ENCODE results near the gene CSNK2A1. TPM values are rescaled to one million over a fixed set of nuclear protein-coding genes. Genes with fewer than 3 reads are reported as not detected.

Gene CSNK2A1
- total and polyA plus RNA-seq, 4 donors: 17.0 to 60.3 (median 39.7) TPM

- H3K4me1 ChIP-seq (ENCODE audit: control insufficient read depth in 4 of 4, insufficient read depth in 4 of 4, low read length in 3 of 4): peaks cover 4 to 7% (median 6%) of the 10 kb centered on the region in 4 donors
These were observed 27.9 kb downstream of the CSNK2A1 start for GRCh38 chr20:515696-516095.

GRCh38 chr20:513429-513828, 30.2 kb downstream of the CSNK2A1 start:
- peaks cover 11 to 26% (median 21%) of the 10 kb centered on the region in 4 donors for H3K4me1 ChIP-seq (ENCODE audit: control insufficient read depth in 4 of 4, insufficient read depth in 4 of 4, low read length in 3 of 4)
- no peaks in the 10 kb centered on the region for H3K27me3 ChIP-seq (ENCODE audit: control insufficient read depth in 4 of 4, insufficient read depth in 4 of 4, low read length in 3 of 4)

More at GRCh38 chr20:515696-516095, 27.9 kb downstream of the CSNK2A1 start:
- no peak overlapping the region for H3K9ac ChIP-seq (ENCODE audit: low read depth in 1 of 2, low read length in 2 of 2)
- H3K36me3 ChIP-seq (ENCODE audit: control insufficient read depth in 4 of 4, insufficient read depth in 3 of 4, low read depth in 1 of 4, low read length in 3 of 4): peaks cover 0 to 1% (median 0%) of the 10 kb centered on the region in 4 donors
- H3K27me3 ChIP-seq (ENCODE audit: control insufficient read depth in 4 of 4, insufficient read depth in 4 of 4, low read length in 3 of 4): no peaks in the 10 kb centered on the region
- H3K4me3 ChIP-seq (ENCODE audit: low read depth in 1 of 3, low read length in 3 of 3): no peak overlapping the region
- no peak overlapping the region for H3K27ac ChIP-seq (ENCODE audit: low read depth in 1 of 2, low read length in 2 of 2)
- 95% methylated on average over 3 of the region's 3 CpGs for WGBS
- no peak for DNase-seq (ENCODE audit: low spot score)
- H3K9me3 ChIP-seq (ENCODE audit: control insufficient read depth in 4 of 4, low read length in 3 of 4): no peaks in the 10 kb centered on the region
- TF ChIP-seq, protein P1, sequence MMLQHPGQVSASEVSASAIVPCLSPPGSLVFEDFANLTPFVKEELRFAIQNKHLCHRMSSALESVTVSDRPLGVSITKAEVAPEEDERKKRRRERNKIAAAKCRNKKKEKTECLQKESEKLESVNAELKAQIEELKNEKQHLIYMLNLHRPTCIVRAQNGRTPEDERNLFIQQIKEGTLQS (IDR thresholded peaks at IDR 0.05): no peak
- TF ChIP-seq, protein P2, sequence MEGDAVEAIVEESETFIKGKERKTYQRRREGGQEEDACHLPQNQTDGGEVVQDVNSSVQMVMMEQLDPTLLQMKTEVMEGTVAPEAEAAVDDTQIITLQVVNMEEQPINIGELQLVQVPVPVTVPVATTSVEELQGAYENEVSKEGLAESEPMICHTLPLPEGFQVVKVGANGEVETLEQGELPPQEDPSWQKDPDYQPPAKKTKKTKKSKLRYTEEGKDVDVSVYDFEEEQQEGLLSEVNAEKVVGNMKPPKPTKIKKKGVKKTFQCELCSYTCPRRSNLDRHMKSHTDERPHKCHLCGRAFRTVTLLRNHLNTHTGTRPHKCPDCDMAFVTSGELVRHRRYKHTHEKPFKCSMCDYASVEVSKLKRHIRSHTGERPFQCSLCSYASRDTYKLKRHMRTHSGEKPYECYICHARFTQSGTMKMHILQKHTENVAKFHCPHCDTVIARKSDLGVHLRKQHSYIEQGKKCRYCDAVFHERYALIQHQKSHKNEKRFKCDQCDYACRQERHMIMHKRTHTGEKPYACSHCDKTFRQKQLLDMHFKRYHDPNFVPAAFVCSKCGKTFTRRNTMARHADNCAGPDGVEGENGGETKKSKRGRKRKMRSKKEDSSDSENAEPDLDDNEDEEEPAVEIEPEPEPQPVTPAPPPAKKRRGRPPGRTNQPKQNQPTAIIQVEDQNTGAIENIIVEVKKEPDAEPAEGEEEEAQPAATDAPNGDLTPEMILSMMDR (IDR thresholded peaks at IDR 0.05; ENCODE audit: low read depth, low read length, missing input control): no peak
- TF ChIP-seq ZBTB33 (IDR thresholded peaks at IDR 0.05) (no peak), RAD21 (IDR thresholded peaks at IDR 0.05) (no peak)
- TF ChIP-seq, protein P3, sequence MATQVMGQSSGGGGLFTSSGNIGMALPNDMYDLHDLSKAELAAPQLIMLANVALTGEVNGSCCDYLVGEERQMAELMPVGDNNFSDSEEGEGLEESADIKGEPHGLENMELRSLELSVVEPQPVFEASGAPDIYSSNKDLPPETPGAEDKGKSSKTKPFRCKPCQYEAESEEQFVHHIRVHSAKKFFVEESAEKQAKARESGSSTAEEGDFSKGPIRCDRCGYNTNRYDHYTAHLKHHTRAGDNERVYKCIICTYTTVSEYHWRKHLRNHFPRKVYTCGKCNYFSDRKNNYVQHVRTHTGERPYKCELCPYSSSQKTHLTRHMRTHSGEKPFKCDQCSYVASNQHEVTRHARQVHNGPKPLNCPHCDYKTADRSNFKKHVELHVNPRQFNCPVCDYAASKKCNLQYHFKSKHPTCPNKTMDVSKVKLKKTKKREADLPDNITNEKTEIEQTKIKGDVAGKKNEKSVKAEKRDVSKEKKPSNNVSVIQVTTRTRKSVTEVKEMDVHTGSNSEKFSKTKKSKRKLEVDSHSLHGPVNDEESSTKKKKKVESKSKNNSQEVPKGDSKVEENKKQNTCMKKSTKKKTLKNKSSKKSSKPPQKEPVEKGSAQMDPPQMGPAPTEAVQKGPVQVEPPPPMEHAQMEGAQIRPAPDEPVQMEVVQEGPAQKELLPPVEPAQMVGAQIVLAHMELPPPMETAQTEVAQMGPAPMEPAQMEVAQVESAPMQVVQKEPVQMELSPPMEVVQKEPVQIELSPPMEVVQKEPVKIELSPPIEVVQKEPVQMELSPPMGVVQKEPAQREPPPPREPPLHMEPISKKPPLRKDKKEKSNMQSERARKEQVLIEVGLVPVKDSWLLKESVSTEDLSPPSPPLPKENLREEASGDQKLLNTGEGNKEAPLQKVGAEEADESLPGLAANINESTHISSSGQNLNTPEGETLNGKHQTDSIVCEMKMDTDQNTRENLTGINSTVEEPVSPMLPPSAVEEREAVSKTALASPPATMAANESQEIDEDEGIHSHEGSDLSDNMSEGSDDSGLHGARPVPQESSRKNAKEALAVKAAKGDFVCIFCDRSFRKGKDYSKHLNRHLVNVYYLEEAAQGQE (IDR thresholded peaks at IDR 0.05): no peak
- TF ChIP-seq, protein P4, sequence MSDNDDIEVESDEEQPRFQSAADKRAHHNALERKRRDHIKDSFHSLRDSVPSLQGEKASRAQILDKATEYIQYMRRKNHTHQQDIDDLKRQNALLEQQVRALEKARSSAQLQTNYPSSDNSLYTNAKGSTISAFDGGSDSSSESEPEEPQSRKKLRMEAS (IDR thresholded peaks at IDR 0.05): no peak

More at GRCh38 chr20:513429-513828, 30.2 kb downstream of the CSNK2A1 start:
- Histone ChIP-seq H3K27ac (ENCODE audit: low read depth in 1 of 2, low read length in 2 of 2) (no peak overlapping the region), H3K36me3 (ENCODE audit: control insufficient read depth in 4 of 4, insufficient read depth in 3 of 4, low read depth in 1 of 4, low read length in 3 of 4) (peaks cover 0 to 1% (median 0%) of the 10 kb centered on the region in 4 donors), H3K9me3 (ENCODE audit: control insufficient read depth in 4 of 4, low read length in 3 of 4) (no peaks in the 10 kb centered on the region), H3K4me3 (ENCODE audit: low read depth in 1 of 3, low read length in 3 of 3) (no peak overlapping the region), H3K9ac (ENCODE audit: low read depth in 1 of 2, low read length in 2 of 2) (no peak overlapping the region)
- TF ChIP-seq YY1 (IDR thresholded peaks at IDR 0.05) (no peak), RXRA (IDR thresholded peaks at IDR 0.05) (no peak), EGR1 (IDR thresholded peaks at IDR 0.05; ENCODE audit: low read depth in 2 of 2) (no peak), HNF4G (IDR thresholded peaks at IDR 0.05) (no peak), FOXA2 (IDR thresholded peaks at IDR 0.05) (no peak), FOXA1 (IDR thresholded peaks at IDR 0.05) (no peak)
- TF ChIP-seq, protein P3 (IDR thresholded peaks at IDR 0.05): no peak
- TF ChIP-seq, protein P4 (IDR thresholded peaks at IDR 0.05): no peak
- no peak for DNase-seq (ENCODE audit: low spot score)
- 84% methylated on average over 2 of the region's 2 CpGs for WGBS
